NCI-H2081 (cell line): Measurements from ENCODE around the gene KANK2.
"Not testable (repeated sequence)": the region's sequence is repeated elsewhere in the genome, so short reads cannot be mapped to it uniquely, and the experiment has no call there.

Experiments used
- DNase-seq, 2 experiments: peaks; one replicate each; lab custom pipeline; 2025; lab: John Stamatoyannopoulos, UW

KANK2 gene

DNA sequence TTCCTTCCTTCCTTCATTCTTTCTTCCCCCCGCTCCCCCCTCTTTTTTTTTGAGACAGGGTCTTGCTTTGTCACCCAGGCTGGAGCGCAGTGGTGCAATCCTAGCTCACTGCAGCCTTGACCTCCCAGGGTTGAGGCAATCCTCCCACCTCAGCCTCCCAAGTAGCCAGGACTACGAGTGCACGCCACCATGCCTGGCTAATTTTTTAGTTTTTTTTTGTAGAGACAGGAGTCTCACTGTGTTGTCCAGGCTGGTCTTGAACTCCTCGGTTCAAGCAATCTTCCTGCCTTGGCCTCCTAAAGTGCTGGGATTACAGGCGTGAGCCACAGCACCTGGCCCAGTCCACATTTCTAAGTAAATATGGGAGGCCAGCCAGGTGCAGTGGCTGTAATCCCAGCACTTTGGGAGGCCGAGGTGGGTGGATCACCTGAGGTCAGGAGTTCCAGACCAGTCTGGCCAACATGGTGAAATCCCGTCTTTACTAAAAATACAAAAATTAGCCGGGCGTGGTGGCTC lies 57.3 kb downstream of the KANK2 start:
- not testable (repeated sequence) for DNase-seq

DNA sequence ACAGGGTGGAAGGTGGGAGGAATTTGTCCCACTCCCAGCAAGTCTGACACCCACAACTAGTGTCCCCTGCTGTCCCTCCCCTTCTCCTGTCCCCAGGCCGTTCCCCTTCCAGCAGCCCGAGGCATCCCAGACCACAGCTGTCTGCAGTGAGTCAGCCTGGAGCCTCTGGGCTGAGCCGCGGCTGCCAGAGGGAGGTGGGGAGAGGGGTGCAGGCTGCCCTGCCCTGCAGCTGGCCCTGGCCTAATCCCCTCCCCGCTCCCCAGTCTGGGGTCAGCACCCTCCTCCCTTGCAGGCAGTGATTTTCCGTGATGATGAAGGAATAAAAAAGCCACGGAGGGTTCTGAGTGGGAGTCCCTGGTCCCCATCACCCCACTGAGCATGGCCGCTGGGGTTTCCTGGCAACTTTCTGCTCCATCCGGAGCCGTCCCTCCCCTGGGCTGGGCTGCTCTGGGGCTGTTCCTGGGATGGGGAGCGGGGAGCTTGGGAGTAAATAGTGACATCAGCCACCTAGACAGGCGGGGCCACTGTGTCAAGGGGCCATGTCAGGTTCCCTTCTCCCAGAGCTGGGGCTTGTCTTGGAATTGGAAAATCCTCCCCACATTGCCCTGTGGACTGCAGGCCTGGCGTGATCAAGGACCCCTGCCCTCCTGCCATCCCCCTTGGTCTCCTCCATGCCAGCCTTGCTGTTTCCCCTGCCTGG lies 58.6 kb downstream of the KANK2 start:
- peak in 1 of 2 experiments; percentile 38 for DNase-seq

DNA sequence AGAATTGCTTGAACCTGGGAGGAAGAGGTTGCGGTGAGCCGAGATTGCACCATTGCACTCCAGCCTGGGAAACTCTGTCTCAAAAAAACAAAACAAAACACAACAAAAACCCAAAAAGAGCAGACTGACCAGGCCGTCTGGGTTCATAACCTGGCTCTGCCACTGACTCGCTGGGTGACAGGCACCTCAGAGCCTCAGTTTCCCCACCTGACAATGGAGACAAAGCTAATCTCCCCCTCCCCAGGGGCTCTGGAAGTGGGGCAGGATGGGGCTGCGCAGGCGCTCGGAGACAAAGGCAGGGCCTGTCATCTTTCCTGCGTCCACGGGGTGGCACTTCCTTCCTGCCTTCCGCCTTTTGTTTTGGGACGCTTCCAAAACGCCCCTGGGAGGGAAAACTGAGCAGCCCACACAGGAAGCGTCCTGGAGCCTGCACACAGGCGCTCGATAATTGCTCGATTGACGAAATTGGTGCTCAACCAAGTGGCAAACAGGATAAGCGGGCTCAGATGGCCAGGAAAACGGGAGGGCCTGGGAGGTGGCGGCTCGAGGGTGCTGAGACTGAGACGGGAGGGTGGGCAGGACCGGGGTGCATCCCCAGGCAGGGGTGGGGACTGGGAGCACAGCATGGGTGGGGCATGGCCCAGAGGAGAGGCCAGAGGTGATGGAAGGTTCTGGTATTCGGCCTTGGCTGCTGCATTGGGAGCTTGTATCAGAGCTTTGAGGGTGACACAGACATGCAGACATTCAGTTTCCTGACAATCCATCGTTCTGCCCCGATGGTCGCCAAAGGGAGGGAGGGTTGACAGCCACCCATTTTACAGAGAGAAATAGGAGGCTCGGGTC lies 59.6 kb downstream of the KANK2 start:
- DNase-seq: peak; percentile 93 to 96

- DNase-seq: no peak
These were observed 60.8 kb downstream of the KANK2 start for GRCh38 chr19:11136400-11137101.

DNA sequence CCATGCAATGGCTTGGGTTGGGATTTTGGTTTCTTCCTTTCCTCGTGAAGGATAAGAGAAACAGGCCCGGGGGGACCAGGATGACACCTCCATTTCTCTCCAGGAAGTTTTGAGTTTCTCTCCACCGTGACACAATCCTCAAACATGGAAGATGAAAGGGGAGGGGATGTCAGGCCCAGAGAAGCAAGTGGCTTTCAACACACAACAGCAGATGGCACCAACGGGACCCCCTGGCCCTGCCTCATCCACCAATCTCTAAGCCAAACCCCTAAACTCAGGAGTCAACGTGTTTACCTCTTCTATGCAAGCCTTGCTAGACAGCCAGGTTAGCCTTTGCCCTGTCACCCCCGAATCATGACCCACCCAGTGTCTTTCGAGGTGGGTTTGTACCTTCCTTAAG lies 65.9 kb downstream of the KANK2 start:
- no peak for DNase-seq

- peak; percentile 50 to 55 for DNase-seq
These were observed 66.4 kb downstream of the KANK2 start for GRCh38 chr19:11130824-11131455.

DNA sequence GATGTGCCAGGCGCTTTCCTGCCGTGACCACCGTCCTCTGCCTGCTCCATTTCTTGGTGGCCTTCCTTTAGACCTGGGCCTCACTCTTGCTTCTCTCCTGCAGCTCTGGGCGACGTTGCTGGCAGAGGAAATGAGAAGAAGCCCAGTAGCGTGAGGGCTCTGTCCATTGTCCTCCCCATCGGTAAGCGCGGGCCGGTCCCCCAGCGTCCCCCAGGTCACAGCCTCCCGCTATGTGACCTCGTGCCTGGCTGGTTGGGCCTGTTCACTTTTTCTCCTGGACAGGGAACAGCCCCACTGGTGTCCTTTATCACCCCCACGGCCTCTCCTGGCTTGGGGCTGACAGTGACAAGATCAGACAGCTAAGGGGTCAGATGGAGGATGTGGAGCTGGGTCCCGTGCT lies 69.4 kb downstream of the KANK2 start:
- no peak for DNase-seq

- peak; percentile 52 to 54 for DNase-seq
These were observed 71.2 kb downstream of the KANK2 start for GRCh38 chr19:11125994-11126685.

GRCh38 chr19:11124157-11124556 lies 73.2 kb downstream of the KANK2 start:
- DNase-seq: not testable (repeated sequence)

- DNase-seq: no peak
These were observed 74.2 kb downstream of the KANK2 start for GRCh38 chr19:11123114-11123513.

- DNase-seq: not testable (repeated sequence)
These were observed 75.4 kb downstream of the KANK2 start for GRCh38 chr19:11121963-11122362.

- DNase-seq: no peak
These were observed 80.8 kb downstream of the KANK2 start for GRCh38 chr19:11116507-11116906.

DNA sequence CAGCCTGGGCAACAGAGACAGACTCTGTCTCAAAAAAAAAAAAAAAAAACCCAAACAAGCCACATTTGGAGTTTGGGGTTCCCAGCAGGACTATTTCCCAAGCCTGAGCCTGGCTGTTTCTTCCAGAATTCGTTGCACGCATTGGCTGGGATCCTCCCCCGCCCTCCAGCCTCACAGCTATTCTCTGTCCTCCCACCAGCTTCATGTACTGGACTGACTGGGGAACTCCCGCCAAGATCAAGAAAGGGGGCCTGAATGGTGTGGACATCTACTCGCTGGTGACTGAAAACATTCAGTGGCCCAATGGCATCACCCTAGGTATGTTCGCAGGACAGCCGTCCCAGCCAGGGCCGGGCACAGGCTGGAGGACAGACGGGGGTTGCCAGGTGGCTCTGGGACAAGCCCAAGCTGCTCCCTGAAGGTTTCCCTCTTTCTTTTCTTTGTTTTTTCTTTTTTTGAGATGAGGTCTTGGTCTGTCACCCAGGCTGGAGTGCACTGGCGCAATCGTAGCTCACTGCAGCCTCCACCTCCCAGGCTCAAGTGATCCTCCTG lies 81.4 kb downstream of the KANK2 start:
- DNase-seq: no peak

DNA sequence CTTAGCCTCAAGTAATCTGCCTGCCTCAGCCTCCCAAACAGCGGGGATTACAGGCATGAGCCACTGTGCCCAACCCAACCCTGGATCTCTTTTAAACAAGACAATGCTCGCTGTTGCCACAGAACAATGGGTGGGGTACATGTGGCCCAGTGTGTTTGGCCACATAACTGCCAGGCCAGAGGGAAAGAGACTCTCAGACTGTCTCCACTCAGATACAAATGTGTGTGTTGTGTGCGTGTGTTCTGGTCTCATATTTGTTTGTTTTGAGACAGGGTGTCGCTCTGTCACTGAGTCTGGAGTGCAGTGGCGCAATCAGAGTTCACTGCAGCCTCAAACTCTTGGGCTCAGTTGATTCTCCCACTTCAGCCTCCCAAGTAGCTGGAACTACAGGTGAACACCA lies 82.3 kb downstream of the KANK2 start:
- no peak for DNase-seq
